Lower lobe of right lung (tissue), 2 donors: ENCODE data around the gene SCN5A. TPM values are rescaled to one million over a fixed set of nuclear protein-coding genes. Genes with fewer than 3 reads are reported as not detected.

Source experiments
- ATAC-seq, 2 donors: fragments of 200-7000 bp; cut with Tn5 transposase; one replicate each; pipeline ENCODE4 v1.9.1; 2020 to 2022; ENCODE audit warnings: mild to moderate bottlenecking in 2 of 2, moderate library complexity in 2 of 2
- DNase-seq: peaks from one replicate; pipeline ENCODE4 v3.0.0-alpha.2; 2020
- H3K27ac ChIP-seq: fragments of 200-600 bp; one replicate; pipeline ENCODE4 v1.8.0; 2022
- H3K27me3 ChIP-seq: fragments of 200-600 bp; one replicate; pipeline ENCODE4 v1.8.0; 2022; ENCODE audit warnings: low read depth
- H3K36me3 ChIP-seq: fragments of 200-600 bp; one replicate; pipeline ENCODE4 v1.8.0; 2022; ENCODE audit warnings: mild to moderate bottlenecking
- H3K4me1 ChIP-seq: fragments of 200-600 bp; one replicate; pipeline ENCODE4 v1.8.0; 2022
- H3K4me3 ChIP-seq: fragments of 200-600 bp; one replicate; pipeline ENCODE4 v1.8.0; 2022; ENCODE audit warnings: mild to moderate bottlenecking
- H3K9me3 ChIP-seq: fragments of 200-600 bp; one replicate; pipeline ENCODE4 v1.8.0; 2022
- CTCF ChIP-seq: fragments of 200-600 bp; IDR thresholded peaks from one replicate; pipeline ENCODE4 v1.8.0; 2022; ENCODE audit warnings: antibody characterized with exemption, mild to moderate bottlenecking
- intact Hi-C: fragments of 100-400 bp; cut with DNase I; formaldehyde crosslinking; loops from one replicate; pipeline ENCODE4 v1.11.0; 2022
- total RNA-seq: library from RNA; stranded (reverse); fragmentation: NEBNext Ultra II Directional; extraction: Animal tissue kit (Norgen Biotek cat#: 25700); gene quantifications from one replicate; pipeline ENCODE4 v1.2.1, GENCODE V29; 2021
- donor health status: DM: no; HTN: yes; CAD: no; lungs with severe emphysema.

Gene SCN5A
- total RNA-seq, 1 donor from 2014 or later: 0.24 TPM

- H3K36me3 ChIP-seq: no peaks in the 10 kb centered on the region
- no peaks in the 10 kb centered on the region for H3K27me3 ChIP-seq
- no peak overlapping the region for H3K4me3 ChIP-seq
- intact Hi-C loops: no loop called here
- H3K9me3 ChIP-seq: no peaks in the 10 kb centered on the region
- no peak for TF ChIP-seq CTCF
- ATAC-seq (no peak), DNase-seq (no peak)
- no peak overlapping the region for H3K27ac ChIP-seq
- H3K4me1 ChIP-seq: no peaks in the 10 kb centered on the region
These were observed 96.4 kb downstream of the SCN5A start for GRCh38 chr3:38553071-38553470.

- Histone ChIP-seq H3K4me3 (no peak overlapping the region), H3K4me1 (no peaks in the 10 kb centered on the region), H3K27ac (no peak overlapping the region), H3K9me3 (no peaks in the 10 kb centered on the region), H3K36me3 (no peaks in the 10 kb centered on the region), H3K27me3 (no peaks in the 10 kb centered on the region)
- intact Hi-C loops: no loop called here
- no peak for TF ChIP-seq CTCF
- no peak for ATAC-seq
- DNase-seq: no peak
These were observed 97.1 kb downstream of the SCN5A start for GRCh38 chr3:38552364-38552763.

GRCh38 chr3:38551026-38551832 is 98.3 kb downstream of the SCN5A start:
- TF ChIP-seq CTCF: no peak
- H3K4me1 ChIP-seq: no peaks in the 10 kb centered on the region
- no peak overlapping the region for H3K4me3 ChIP-seq
- intact Hi-C loops: no loop called here
- DNase-seq (no peak), ATAC-seq (no peak)
- no peaks in the 10 kb centered on the region for H3K27me3 ChIP-seq
- H3K27ac ChIP-seq: no peak overlapping the region
- no peaks in the 10 kb centered on the region for H3K36me3 ChIP-seq
- H3K9me3 ChIP-seq: no peaks in the 10 kb centered on the region

GRCh38 chr3:38549957-38550840 is 99.3 kb downstream of the SCN5A start:
- no peaks in the 10 kb centered on the region for H3K4me1 ChIP-seq
- intact Hi-C loops: no loop called here
- no peak overlapping the region for H3K4me3 ChIP-seq
- no peak for TF ChIP-seq CTCF
- H3K27me3 ChIP-seq: no peaks in the 10 kb centered on the region
- H3K27ac ChIP-seq: no peak overlapping the region
- no peaks in the 10 kb centered on the region for H3K36me3 ChIP-seq
- ATAC-seq (no peak), DNase-seq (no peak)
- H3K9me3 ChIP-seq: no peaks in the 10 kb centered on the region

- Histone ChIP-seq H3K4me1 (no peaks in the 10 kb centered on the region), H3K9me3 (no peaks in the 10 kb centered on the region), H3K27ac (no peak overlapping the region), H3K36me3 (no peaks in the 10 kb centered on the region), H3K27me3 (no peaks in the 10 kb centered on the region), H3K4me3 (no peak overlapping the region)
- DNase-seq (no peak), ATAC-seq (no peak)
- no peak for TF ChIP-seq CTCF
- intact Hi-C loops: no loop called here
These were observed 100.0 kb downstream of the SCN5A start for GRCh38 chr3:38549486-38549885.
